Breast epithelium (tissue), 3 donors: Measurements from ENCODE around the gene ZNF599. TPM values are rescaled to one million over a fixed set of nuclear protein-coding genes. Genes with fewer than 3 reads are reported as not detected.

Experiments used
- total RNA-seq, 3 donors: library from RNA; depleted of rRNA; stranded (reverse); fragments of >200 nt; gene quantifications; one replicate each; pipeline ENCODE4 v1.1.0, GENCODE V29; 2016

The ZNF599 gene
- total RNA-seq, 3 donors from 2014 or later: 5.6 to 12.7 (median 8.2) TPM

Other genes with a start within 250 kb of the ZNF599 start
- gene SCGB2B2, start 96.1 kb downstream of the ZNF599 start, total RNA-seq: 1 to 10 TPM in 1 of 3 donors, under 1 TPM in 2; 0.80 to 5.6 (median 0.98) TPM
- gene ZNF302, start 95.5 kb downstream of the ZNF599 start, total RNA-seq: 10 to 100 TPM; 24.2 to 54.2 (median 33.1) TPM
- gene ZNF181, start 39.0 kb downstream of the ZNF599 start, total RNA-seq: 10 to 100 TPM; 15.7 to 48.3 (median 22.0) TPM
- gene ZNF30, start 153.7 kb upstream of the ZNF599 start, total RNA-seq: 1 to 10 TPM; 1.6 to 3.8 (median 2.0) TPM
- gene ZNF792, start 191.0 kb upstream of the ZNF599 start, total RNA-seq: 10 to 100 TPM in 2 of 3 donors, 1 to 10 TPM in 1; 6.4 to 11.6 (median 11.1) TPM
- gene GRAMD1A, start 227.1 kb upstream of the ZNF599 start, total RNA-seq: 10 to 100 TPM; 30.6 to 56.0 (median 38.6) TPM